WTC11 (cell line): ENCODE results near the gene FHAD1. TPM values are rescaled to one million over a fixed set of nuclear protein-coding genes. Genes with fewer than 3 reads are reported as not detected.

Experiments
- ATAC-seq: fragments of 200-7000 bp; cut with Tn5 transposase; 2 replicates; pipeline ENCODE4 v1.10.0; 2021; ENCODE audit warnings: mild to moderate bottlenecking, moderate library complexity
- CTCF ChIA-PET: fragments of 300-600 bp; sonication (Branson Sonifier 250); formaldehyde crosslinking; loops from one replicate; lab custom pipeline; 2021; ENCODE audit warnings: antibody characterized with exemption; lab: Charles Lee
- POLR2A ChIA-PET: fragments of 350-600 bp; sonication (Branson Sonifier 250); formaldehyde crosslinking; loops from one replicate; lab custom pipeline; 2021; ENCODE audit warnings: antibody characterized with exemption; lab: Charles Lee
- DNase-seq: peaks from one replicate; pipeline ENCODE4 v3.0.0; 2021; ENCODE audit warnings: low spot score
- H3K27ac Mint-ChIP-seq: 2 replicates; pipeline ENCODE4 v1.8.0; 2021; ENCODE audit warnings: mixed read lengths
- H3K27me3 Mint-ChIP-seq: 2 replicates; pipeline ENCODE4 v1.8.0; 2021; ENCODE audit warnings: low read depth, mild to moderate bottlenecking, moderate library complexity, mixed read lengths
- H3K36me3 Mint-ChIP-seq: 2 replicates; pipeline ENCODE4 v1.8.0; 2021; ENCODE audit warnings: mixed read lengths
- H3K4me1 Mint-ChIP-seq: 2 replicates; pipeline ENCODE4 v1.8.0; 2022; ENCODE audit warnings: mixed read lengths
- H3K4me3 Mint-ChIP-seq: 2 replicates; pipeline ENCODE4 v1.8.0; 2021; ENCODE audit warnings: mild to moderate bottlenecking, moderate library complexity, mixed read lengths
- H3K9me3 Mint-ChIP-seq: 2 replicates; pipeline ENCODE4 v1.8.0; 2021; ENCODE audit warnings: mixed read lengths
- FOXP1 ChIP-seq: sonication (generic); formaldehyde crosslinking; IDR thresholded peaks from 2 replicates; pipeline ENCODE4 v1.8.0; 2022; ENCODE audit warnings: missing genetic modification reagents, mild to moderate bottlenecking, moderate library complexity, borderline replicate concordance
- GABPB1 ChIP-seq: sonication (generic); formaldehyde crosslinking; IDR thresholded peaks from 2 replicates; pipeline ENCODE4 v1.8.1; 2023; ENCODE audit warnings: mild to moderate bottlenecking, missing genetic modification reagents
- GTF2I ChIP-seq: fragments of 250-450 bp; sonication (Bioruptor Pico); conservative IDR thresholded peaks from 2 replicates; pipeline ENCODE4 v1.4.0; 2021; ENCODE audit warnings: mild to moderate bottlenecking
- HMGA2 ChIP-seq: fragments of 250-450 bp; sonication (Bioruptor Pico); IDR thresholded peaks from 2 replicates; pipeline ENCODE4 v1.4.0; 2021; ENCODE audit warnings: mild to moderate bottlenecking, moderate library complexity
- NFE2L1 ChIP-seq: sonication (generic); formaldehyde crosslinking; IDR thresholded peaks from 2 replicates; pipeline ENCODE4 v1.8.1; 2023; ENCODE audit warnings: missing genetic modification reagents
- RORB ChIP-seq: fragments of 250-450 bp; sonication (Bioruptor Pico); IDR thresholded peaks from 2 replicates; pipeline ENCODE4 v1.9.0; 2021; ENCODE audit warnings: mild to moderate bottlenecking
- SP1 ChIP-seq: sonication (generic); formaldehyde crosslinking; conservative IDR thresholded peaks from 2 replicates; pipeline ENCODE4 v1.8.1; 2022; ENCODE audit warnings: missing genetic modification reagents
- ZNF671 ChIP-seq: fragments of 250-450 bp; sonication (Bioruptor Pico); IDR thresholded peaks from 2 replicates; pipeline ENCODE4 v1.8.0; 2021; ENCODE audit warnings: mild to moderate bottlenecking
- total RNA-seq: library from RNA; stranded (reverse); gene quantifications from 3 replicates; pipeline ENCODE4 v1.2.3, GENCODE V29; 2021
- TF ChIP-seq, protein P1 (sequence below): fragments of 200-600 bp; IDR thresholded peaks from 2 replicates; pipeline ENCODE4 v1.8.0; 2022; ENCODE audit warnings: antibody characterized with exemption
- TF ChIP-seq, protein P2 (sequence below): sonication (generic); formaldehyde crosslinking; IDR thresholded peaks from 2 replicates; pipeline ENCODE4 v1.8.1; 2023; ENCODE audit warnings: mild to moderate bottlenecking, missing genetic modification reagents, moderate library complexity
- TF ChIP-seq, protein P3 (sequence below): sonication (generic); formaldehyde crosslinking; IDR thresholded peaks from 2 replicates; pipeline ENCODE4 v1.8.0; 2022; ENCODE audit warnings: mild to moderate bottlenecking, missing genetic modification reagents
- TF ChIP-seq, protein P4 (sequence below): sonication (generic); formaldehyde crosslinking; IDR thresholded peaks from 2 replicates; pipeline ENCODE4 v1.8.0; 2023; ENCODE audit warnings: missing genetic modification reagents, mild to moderate bottlenecking, borderline replicate concordance

Gene FHAD1
- total RNA-seq, 1 experiment from 2014 or later: 3.0 TPM

DNA sequence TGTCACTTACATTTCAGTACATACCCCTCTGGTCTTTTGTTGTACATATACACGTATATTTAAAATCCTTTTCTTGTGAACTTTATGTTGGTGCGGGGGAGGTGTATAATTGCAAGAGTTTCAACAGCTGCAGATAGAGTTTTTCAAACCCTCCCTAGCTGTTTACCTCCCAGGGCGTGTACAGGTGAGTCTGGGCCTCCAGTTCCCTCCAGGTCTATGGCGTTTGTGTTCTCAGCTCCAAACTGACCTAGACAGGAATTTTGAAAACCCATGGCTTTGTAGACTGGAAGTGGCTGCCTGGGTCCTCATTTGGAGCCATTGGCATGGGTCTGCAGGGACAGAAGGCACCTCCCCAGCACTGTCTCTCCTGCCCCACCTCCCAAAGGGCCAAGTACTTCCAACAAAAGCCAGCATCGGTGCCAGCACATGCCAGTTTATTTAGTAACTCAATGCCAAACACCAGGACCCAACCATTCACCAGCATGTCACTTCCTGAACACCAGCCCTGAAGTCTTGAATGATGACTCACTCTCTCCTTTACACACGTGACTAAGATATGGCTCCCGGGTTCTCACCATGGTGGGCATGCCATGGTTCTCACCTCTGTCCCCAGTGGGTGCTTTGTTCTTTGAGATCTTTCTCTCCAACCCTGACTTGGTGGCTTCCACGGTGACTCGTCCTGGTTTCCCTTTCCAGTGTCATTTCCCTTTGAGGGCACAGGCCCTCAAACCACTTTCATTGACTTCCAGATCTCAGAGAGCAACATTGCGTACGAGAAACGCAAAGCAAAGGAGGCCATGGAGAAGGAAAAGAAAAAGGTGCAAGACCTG lies 105.3 kb downstream of the FHAD1 start (continued):
- TF ChIP-seq, protein P1, sequence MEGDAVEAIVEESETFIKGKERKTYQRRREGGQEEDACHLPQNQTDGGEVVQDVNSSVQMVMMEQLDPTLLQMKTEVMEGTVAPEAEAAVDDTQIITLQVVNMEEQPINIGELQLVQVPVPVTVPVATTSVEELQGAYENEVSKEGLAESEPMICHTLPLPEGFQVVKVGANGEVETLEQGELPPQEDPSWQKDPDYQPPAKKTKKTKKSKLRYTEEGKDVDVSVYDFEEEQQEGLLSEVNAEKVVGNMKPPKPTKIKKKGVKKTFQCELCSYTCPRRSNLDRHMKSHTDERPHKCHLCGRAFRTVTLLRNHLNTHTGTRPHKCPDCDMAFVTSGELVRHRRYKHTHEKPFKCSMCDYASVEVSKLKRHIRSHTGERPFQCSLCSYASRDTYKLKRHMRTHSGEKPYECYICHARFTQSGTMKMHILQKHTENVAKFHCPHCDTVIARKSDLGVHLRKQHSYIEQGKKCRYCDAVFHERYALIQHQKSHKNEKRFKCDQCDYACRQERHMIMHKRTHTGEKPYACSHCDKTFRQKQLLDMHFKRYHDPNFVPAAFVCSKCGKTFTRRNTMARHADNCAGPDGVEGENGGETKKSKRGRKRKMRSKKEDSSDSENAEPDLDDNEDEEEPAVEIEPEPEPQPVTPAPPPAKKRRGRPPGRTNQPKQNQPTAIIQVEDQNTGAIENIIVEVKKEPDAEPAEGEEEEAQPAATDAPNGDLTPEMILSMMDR: no peak
- no peak for TF ChIP-seq GTF2I (CRISPR knock-in tag)
- TF ChIP-seq, all 79 proteins: peak for 0

DNA sequence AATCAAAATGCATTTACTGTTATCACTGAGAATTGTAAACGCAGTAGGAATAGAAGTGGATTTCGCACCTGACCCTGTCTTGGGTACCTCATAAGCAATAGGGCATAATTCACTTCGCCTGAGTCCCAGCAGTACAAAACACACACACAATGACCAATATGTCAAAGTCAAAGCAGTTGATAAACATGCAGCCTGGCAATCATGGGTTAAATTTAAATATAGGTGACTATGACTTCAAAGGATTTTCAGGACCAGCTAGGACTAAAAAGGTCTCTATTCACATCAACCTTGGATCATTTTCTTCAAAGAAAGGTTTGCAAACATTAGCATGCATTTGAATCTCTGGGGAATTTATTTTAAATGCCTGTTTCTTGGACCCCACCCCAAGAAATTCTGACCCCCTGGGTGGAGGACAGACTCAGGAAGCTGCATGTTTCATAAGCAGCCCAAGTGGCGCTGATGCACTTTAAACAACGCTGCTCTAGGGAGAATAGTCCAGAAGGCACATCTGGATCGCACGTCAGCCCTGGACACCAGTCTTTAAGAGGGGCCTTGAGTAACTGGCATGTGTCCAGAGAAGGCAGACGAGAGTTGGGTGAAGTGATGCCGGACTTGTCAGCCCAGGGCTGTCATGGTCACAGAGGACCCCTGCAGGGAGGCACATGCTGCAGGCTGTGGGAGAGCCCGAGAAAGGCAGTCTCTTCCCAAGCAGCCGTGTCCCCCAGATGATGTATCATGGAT lies 107.0 kb downstream of the FHAD1 start:
- POLR2A ChIA-PET: no interaction called here
- H3K27me3 Mint-ChIP-seq: no peaks in the 10 kb centered on the region; the same call in 1 of the 2 replicates
- no peak overlapping the region for H3K4me3 Mint-ChIP-seq
- H3K9me3 Mint-ChIP-seq: no peaks in the 10 kb centered on the region
- H3K27ac Mint-ChIP-seq: no peak overlapping the region
- CTCF ChIA-PET: no interaction called here
- no peaks in the 10 kb centered on the region for H3K4me1 Mint-ChIP-seq
- DNase-seq (no peak), ATAC-seq (no peak)
- TF ChIP-seq HMGA2 (CRISPR knock-in tag) (no peak), NFE2L1 (no peak), FOXP1 (CRISPR knock-in tag) (no peak), GTF2I (CRISPR knock-in tag) (no peak), ZNF671 (CRISPR knock-in tag) (no peak), SP1 (no peak)
- no peaks in the 10 kb centered on the region for H3K36me3 Mint-ChIP-seq

DNA sequence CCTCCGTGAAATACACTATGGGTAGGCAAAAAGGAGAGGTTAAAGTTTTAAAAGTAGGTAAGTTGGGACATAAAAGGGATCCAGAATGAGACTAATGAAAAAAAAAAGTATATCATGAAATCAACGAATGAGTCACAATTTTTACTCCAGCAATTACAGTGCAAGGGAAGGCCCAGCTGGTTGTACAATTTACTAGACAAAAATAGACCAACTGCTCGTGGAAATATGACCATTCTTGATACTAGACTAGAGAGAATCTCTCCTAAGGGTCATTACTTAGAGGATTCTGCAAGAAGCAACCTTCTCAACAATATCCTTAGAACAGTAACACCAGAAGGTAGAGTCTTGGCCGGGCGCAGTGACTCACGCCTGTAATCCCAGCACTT lies 107.5 kb downstream of the FHAD1 start:
- no peak overlapping the region for H3K27ac Mint-ChIP-seq
- no peaks in the 10 kb centered on the region for H3K36me3 Mint-ChIP-seq
- no peaks in the 10 kb centered on the region for H3K4me1 Mint-ChIP-seq
- no peak overlapping the region for H3K4me3 Mint-ChIP-seq
- H3K27me3 Mint-ChIP-seq: no peaks in the 10 kb centered on the region; the same call in 1 of the 2 replicates
- no peaks in the 10 kb centered on the region for H3K9me3 Mint-ChIP-seq
- no peak for DNase-seq
- TF ChIP-seq, protein P2, sequence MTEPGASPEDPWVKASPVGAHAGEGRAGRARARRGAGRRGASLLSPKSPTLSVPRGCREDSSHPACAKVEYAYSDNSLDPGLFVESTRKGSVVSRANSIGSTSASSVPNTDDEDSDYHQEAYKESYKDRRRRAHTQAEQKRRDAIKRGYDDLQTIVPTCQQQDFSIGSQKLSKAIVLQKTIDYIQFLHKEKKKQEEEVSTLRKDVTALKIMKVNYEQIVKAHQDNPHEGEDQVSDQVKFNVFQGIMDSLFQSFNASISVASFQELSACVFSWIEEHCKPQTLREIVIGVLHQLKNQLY: no peak
- no peak for TF ChIP-seq GTF2I (CRISPR knock-in tag)
- TF ChIP-seq RORB: no peak
- TF ChIP-seq, protein P3, sequence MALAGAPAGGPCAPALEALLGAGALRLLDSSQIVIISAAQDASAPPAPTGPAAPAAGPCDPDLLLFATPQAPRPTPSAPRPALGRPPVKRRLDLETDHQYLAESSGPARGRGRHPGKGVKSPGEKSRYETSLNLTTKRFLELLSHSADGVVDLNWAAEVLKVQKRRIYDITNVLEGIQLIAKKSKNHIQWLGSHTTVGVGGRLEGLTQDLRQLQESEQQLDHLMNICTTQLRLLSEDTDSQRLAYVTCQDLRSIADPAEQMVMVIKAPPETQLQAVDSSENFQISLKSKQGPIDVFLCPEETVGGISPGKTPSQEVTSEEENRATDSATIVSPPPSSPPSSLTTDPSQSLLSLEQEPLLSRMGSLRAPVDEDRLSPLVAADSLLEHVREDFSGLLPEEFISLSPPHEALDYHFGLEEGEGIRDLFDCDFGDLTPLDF: no peak
- TF ChIP-seq, all 79 proteins: peak for 0
- ATAC-seq: no peak
- POLR2A ChIA-PET: no interaction called here
- CTCF ChIA-PET: no interaction called here

DNA sequence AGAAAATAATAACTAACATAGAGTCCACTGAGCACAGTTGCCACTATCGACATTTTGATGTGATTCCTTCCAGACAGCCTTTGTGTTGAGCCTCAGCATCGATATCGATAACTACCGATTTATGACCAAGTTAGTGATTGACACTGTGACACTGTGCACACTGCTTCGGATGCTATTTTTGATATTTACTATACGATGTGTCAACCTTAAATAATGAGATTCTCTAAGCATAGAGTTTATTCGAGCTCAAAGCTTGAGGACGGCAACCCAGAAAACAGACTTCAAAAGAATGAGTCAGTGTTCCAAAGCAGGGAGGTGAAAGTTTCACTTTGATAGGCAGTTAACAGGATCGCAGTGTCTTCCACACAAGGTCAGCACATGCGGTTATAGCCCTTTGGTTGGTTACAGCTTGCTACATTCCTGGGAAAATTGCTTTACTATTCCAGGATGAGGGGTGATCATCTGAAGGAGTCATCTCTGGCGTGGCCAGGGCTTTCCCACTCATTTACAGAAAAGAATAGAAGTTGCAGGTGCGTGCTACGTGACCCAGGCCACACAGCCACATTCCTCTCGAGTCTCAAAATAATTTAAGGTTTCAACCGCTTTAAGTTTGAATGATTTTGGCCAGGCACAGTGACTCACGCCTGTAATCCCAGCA lies 109.1 kb downstream of the FHAD1 start:
- TF ChIP-seq GABPB1 (CRISPR knock-in tag) (0 out of 2 replicates have a peak, but pooled peaks have one; percentile 16), GTF2I (CRISPR knock-in tag) (no peak)
- TF ChIP-seq, protein P4, sequence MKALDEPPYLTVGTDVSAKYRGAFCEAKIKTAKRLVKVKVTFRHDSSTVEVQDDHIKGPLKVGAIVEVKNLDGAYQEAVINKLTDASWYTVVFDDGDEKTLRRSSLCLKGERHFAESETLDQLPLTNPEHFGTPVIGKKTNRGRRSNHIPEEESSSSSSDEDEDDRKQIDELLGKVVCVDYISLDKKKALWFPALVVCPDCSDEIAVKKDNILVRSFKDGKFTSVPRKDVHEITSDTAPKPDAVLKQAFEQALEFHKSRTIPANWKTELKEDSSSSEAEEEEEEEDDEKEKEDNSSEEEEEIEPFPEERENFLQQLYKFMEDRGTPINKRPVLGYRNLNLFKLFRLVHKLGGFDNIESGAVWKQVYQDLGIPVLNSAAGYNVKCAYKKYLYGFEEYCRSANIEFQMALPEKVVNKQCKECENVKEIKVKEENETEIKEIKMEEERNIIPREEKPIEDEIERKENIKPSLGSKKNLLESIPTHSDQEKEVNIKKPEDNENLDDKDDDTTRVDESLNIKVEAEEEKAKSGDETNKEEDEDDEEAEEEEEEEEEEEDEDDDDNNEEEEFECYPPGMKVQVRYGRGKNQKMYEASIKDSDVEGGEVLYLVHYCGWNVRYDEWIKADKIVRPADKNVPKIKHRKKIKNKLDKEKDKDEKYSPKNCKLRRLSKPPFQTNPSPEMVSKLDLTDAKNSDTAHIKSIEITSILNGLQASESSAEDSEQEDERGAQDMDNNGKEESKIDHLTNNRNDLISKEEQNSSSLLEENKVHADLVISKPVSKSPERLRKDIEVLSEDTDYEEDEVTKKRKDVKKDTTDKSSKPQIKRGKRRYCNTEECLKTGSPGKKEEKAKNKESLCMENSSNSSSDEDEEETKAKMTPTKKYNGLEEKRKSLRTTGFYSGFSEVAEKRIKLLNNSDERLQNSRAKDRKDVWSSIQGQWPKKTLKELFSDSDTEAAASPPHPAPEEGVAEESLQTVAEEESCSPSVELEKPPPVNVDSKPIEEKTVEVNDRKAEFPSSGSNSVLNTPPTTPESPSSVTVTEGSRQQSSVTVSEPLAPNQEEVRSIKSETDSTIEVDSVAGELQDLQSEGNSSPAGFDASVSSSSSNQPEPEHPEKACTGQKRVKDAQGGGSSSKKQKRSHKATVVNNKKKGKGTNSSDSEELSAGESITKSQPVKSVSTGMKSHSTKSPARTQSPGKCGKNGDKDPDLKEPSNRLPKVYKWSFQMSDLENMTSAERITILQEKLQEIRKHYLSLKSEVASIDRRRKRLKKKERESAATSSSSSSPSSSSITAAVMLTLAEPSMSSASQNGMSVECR: no peak
- TF ChIP-seq, all 79 proteins: peak for 1
- ATAC-seq: no peak
- Mint-ChIP-seq H3K4me3 (no peak overlapping the region), H3K27ac (no peak overlapping the region), H3K36me3 (no peaks in the 10 kb centered on the region), H3K4me1 (no peaks in the 10 kb centered on the region), H3K27me3 (peaks cover 3% of the 10 kb centered on the region; the same call in 1 of the 2 replicates), H3K9me3 (no peaks in the 10 kb centered on the region)
- DNase-seq: no peak
- POLR2A ChIA-PET: interaction anchor here (0.6 kb wide), 1 partner anchor 127 kb away, joined by 4 read pairs; no protein-coding TSS in a partner anchor
- CTCF ChIA-PET: no interaction called here
